ENCODE data around the gene EMC9. TPM values are rescaled to one million over a fixed set of nuclear protein-coding genes. Genes with fewer than 3 reads are reported as not detected.

The EMC9 gene
- total and polyA plus RNA-seq, 4 donors: 8.6 to 17.8 (median 13.4) TPM

- TF ChIP-seq REST (IDR thresholded peaks at IDR 0.05) (peak; percentile 85), YY1 (IDR thresholded peaks at IDR 0.05) (peak; percentile 67), GABPA (IDR thresholded peaks at IDR 0.05 in 1 of 2, conservative IDR thresholded peaks at IDR 0.05 in 1 of 2) (peak in 1 of 2 donors; percentile 53), HNF4A (conservative IDR thresholded peaks at IDR 0.05) (peak; percentile 86 to 87), JUND (IDR thresholded peaks at IDR 0.05) (peak in 1 of 2 donors; percentile 40), CTCF (IDR thresholded peaks at IDR 0.05; ENCODE audit: low read depth, low read length, missing input control) (peak; percentile 1), TAF1 (conservative IDR thresholded peaks at IDR 0.05) (peak; percentile 82), RAD21 (IDR thresholded peaks at IDR 0.05) (peak in 1 of 2 donors; percentile 35), RXRA (IDR thresholded peaks at IDR 0.05) (peak; percentile 71 to 75)
These were observed 47.2 kb downstream of the EMC9 start, which contains the start of gene PCK2 (continued) for GRCh38 chr14:24093901-24094840.

- H3K9ac ChIP-seq (ENCODE audit: low read depth in 1 of 2, low read length in 2 of 2): no peak overlapping the region
- TF ChIP-seq RAD21 (IDR thresholded peaks at IDR 0.05): no peak
- no peak for TF ChIP-seq SP1 (IDR thresholded peaks at IDR 0.05)
- no peak for TF ChIP-seq REST (IDR thresholded peaks at IDR 0.05)
- no peak for TF ChIP-seq MAX (IDR thresholded peaks at IDR 0.05)
- TF ChIP-seq GABPA (IDR thresholded peaks at IDR 0.05 in 1 of 2, conservative IDR thresholded peaks at IDR 0.05 in 1 of 2): no peak
- TF ChIP-seq EGR1 (IDR thresholded peaks at IDR 0.05; ENCODE audit: low read depth in 2 of 2): no peak
- no peak for TF ChIP-seq JUND (IDR thresholded peaks at IDR 0.05)
- no peak for TF ChIP-seq ATF3 (IDR thresholded peaks at IDR 0.05)
- TF ChIP-seq HNF4A (conservative IDR thresholded peaks at IDR 0.05): no peak
- TF ChIP-seq TAF1 (conservative IDR thresholded peaks at IDR 0.05): no peak
- no peak for TF ChIP-seq NR2F2 (IDR thresholded peaks at IDR 0.05)
- TF ChIP-seq ZBTB33 (IDR thresholded peaks at IDR 0.05): no peak
- no peak for TF ChIP-seq HNF4G (IDR thresholded peaks at IDR 0.05)
- no peak for TF ChIP-seq FOXA2 (IDR thresholded peaks at IDR 0.05)
- peak overlapping the region in 1 of 3 donors; percentile 82 for H3K4me3 ChIP-seq (ENCODE audit: low read depth in 1 of 3, low read length in 3 of 3)
- DNase-seq (ENCODE audit: low spot score): no peak
- peak overlapping the region; percentile 93 to 96 for H3K27ac ChIP-seq (ENCODE audit: low read depth in 1 of 2, low read length in 2 of 2)
- H3K27me3 ChIP-seq (ENCODE audit: control insufficient read depth in 4 of 4, insufficient read depth in 4 of 4, low read length in 3 of 4): no peaks in the 10 kb centered on the region
- H3K9me3 ChIP-seq (ENCODE audit: control insufficient read depth in 4 of 4, low read length in 3 of 4): no peaks in the 10 kb centered on the region
- peaks cover 15 to 55% (median 43%) of the 10 kb centered on the region in 4 donors for H3K4me1 ChIP-seq (ENCODE audit: control insufficient read depth in 4 of 4, insufficient read depth in 4 of 4, low read length in 3 of 4)
- H3K36me3 ChIP-seq (ENCODE audit: control insufficient read depth in 4 of 4, insufficient read depth in 3 of 4, low read depth in 1 of 4, low read length in 3 of 4): peaks cover 0 to 6% (median 5%) of the 10 kb centered on the region in 4 donors
- 79% methylated on average over 19 of the region's 19 CpGs for WGBS
These were observed 48.0 kb downstream of the EMC9 start for GRCh38 chr14:24093207-24093900.

Measured in liver (tissue), 9 donors.